Adrenal gland (tissue), 19 donors: ENCODE data around the gene ZNF615. TPM values are rescaled to one million over a fixed set of nuclear protein-coding genes. Genes with fewer than 3 reads are reported as not detected.
A peak's percentile ranks its signal among the peaks of the same experiment; 100 is the strongest.
"Not testable (repeated sequence)": the region's sequence is repeated elsewhere in the genome, so short reads cannot be mapped to it uniquely, and the experiment has no call there.

ENCODE experiments used
- DNase-seq, 7 donors: peaks; one replicate each; pipeline ENCODE4 v3.0.0-alpha.2; 2019 to 2020
- H3K27ac ChIP-seq, 5 donors: fragments of 200-600 bp; sonication (generic) in 4 of 5; 1 replicate in 3 of 5; 2 replicates in 2 of 5; pipeline versions ENCODE4 v1.5.1 to v1.8.0; 2016 to 2020; ENCODE audit warnings: mild to moderate bottlenecking in 1 of 5
- H3K27me3 ChIP-seq: fragments of 200-600 bp; 2 replicates; pipeline ENCODE4 v1.8.0; 2021
- H3K36me3 ChIP-seq, 2 donors: fragments of 200-600 bp; replicated peaks in 1 of 2; 1 replicate in 1 of 2; 2 replicates in 1 of 2; pipeline versions ENCODE4 v1.5.1 to v1.8.0; 2018 to 2022
- H3K4me1 ChIP-seq, 2 donors: fragments of 200-600 bp; replicated peaks in 1 of 2; 1 replicate in 1 of 2; 2 replicates in 1 of 2; pipeline versions ENCODE4 v1.5.1 to v1.8.0; 2018 to 2021
- H3K4me3 ChIP-seq, 4 donors: fragments of 200-600 bp; sonication (generic) in 3 of 4; one replicate each; pipeline ENCODE4 v1.5.1; 2016 to 2018
- H3K9me3 ChIP-seq, 3 donors: fragments of 200-600 bp; sonication (generic) in 1 of 3; replicated peaks in 1 of 3; 1 replicate in 2 of 3; 2 replicates in 1 of 3; pipeline versions ENCODE4 v1.5.1 to v1.8.0; 2016 to 2021
- POLR2A ChIP-seq, 2 donors: fragments of 450-650 bp; IDR thresholded peaks; one replicate each; pipeline ENCODE4 v1.6.1; 2017; ENCODE audit warnings: antibody characterized with exemption in 2 of 2, mild to moderate bottlenecking in 2 of 2, moderate library complexity in 1 of 2
- WGBS, 4 donors: extraction: QIAGEN DNeasy Blood & Tissue Kit in 2 of 4; methylation state at CpG; one replicate each; pipeline versions ENCODE4 v1.1.5 to v1.1.7; 2013 to 2017; 5-methylcytosine and 5-hydroxymethylcytosine counted together
- intact Hi-C, 2 donors: fragments of 100-400 bp; cut with DNase I; formaldehyde crosslinking; loops; one replicate each; pipeline versions ENCODE4 v1.14.1 to v1.15.0; 2022 to 2023
- long read RNA-seq, 10 donors: library from polyadenylated mRNA in 3 of 10; unstranded in 2 of 10; stranded (forward) in 1 of 10; transcript quantifications; one replicate each; pipeline ENCODE4 v2.0.0 and lab custom pipeline, GENCODE V29; 2021 to 2026
- polyA plus RNA-seq, 3 donors: library from polyadenylated mRNA; stranded (reverse); fragments of 200-250 nt in 2 of 3; fragments of 350-450 nt in 1 of 3; fragmentation: Illumina TruSeq in 1 of 3; extraction: RNeasy Lipid Tissue Mini Kit (QIAGEN cat#74804) in 1 of 3; gene quantifications; one replicate each; pipeline ENCODE4 v1.2.3, GENCODE V29; 2013 to 2014
- total RNA-seq, 9 donors: library from RNA; depleted of rRNA in 4 of 9; stranded (reverse); fragments of >200 nt in 4 of 9; fragments of 120-200 nt in 1 of 9; fragmentation: NEBNext Ultra II Directional in 1 of 9; extraction: Animal tissue kit (Norgen Biotek cat#: 25700) in 1 of 9; gene quantifications; one replicate each; pipeline versions ENCODE4 v1.1.0 to v1.2.4, GENCODE V29; 2013 to 2023
- TF ChIP-seq, protein P1 (sequence below), 6 experiments: fragments of 450-650 bp in 4 of 6; fragments of 200-600 bp in 2 of 6; sonication (generic) in 1 of 6; IDR thresholded peaks; 1 replicate in 5 of 6; 2 replicates in 1 of 6; pipeline versions ENCODE4 v1.5.1 to v1.8.0; 2016 to 2021; ENCODE audit warnings: antibody characterized with exemption in 6 of 6, mild to moderate bottlenecking in 2 of 6, moderate library complexity in 1 of 6
- donor health status: healthy with polysubstance abuse.
- donor health status: Bipolar disorder and iron deficiency.
- donor health status: DM: yes; HTN: yes; CAD: no.
- donor health status: DM: no; HTN: no; CAD: no.
- donor health status: DM: no; HTN: no; CAD: no.
- donor health status: DM: yes; HTN: yes; CAD: no.

Gene ZNF615
- 10 to 100 TPM in 8 of 9 donors, 1 to 10 TPM in 1; 7.5 to 30.7 (median 12.4) TPM for total RNA-seq
- polyA plus RNA-seq, result 1 to 10 TPM; 6.3 to 8.2 (median 7.3) TPM
- long read RNA-seq, donor 1, result 0 reads
- long read RNA-seq, donor 2, full-length matches to known transcripts, result 4 of 4 reads
- long read RNA-seq, donor 2, partial matches to known transcripts, result 0 of 4 reads
- long read RNA-seq, donor 2, other reads (novel, unspliced or antisense), result 0 of 4 reads
- long read RNA-seq, donor 3, result 0 reads
- long read RNA-seq, donor 4, partial matches to known transcripts, result 0 of 1 reads
- long read RNA-seq, donor 4, other reads (novel, unspliced or antisense), result 1 of 1 reads
- long read RNA-seq, donor 5, full-length matches to known transcripts, result 3 of 8 reads
- long read RNA-seq, donor 5, partial matches to known transcripts, result 1 of 8 reads
- long read RNA-seq, donor 5, other reads (novel, unspliced or antisense), result 4 of 8 reads
- long read RNA-seq, donor 6, full-length matches to known transcripts, result 2 of 4 reads
- long read RNA-seq, donor 6, partial matches to known transcripts, result 0 of 4 reads
- long read RNA-seq, donor 6, other reads (novel, unspliced or antisense), result 2 of 4 reads
- long read RNA-seq, donor 7, full-length matches to known transcripts, result 1 of 1 reads
- long read RNA-seq, donor 7, partial matches to known transcripts, result 0 of 1 reads
- long read RNA-seq, donor 7, other reads (novel, unspliced or antisense), result 0 of 1 reads
- long read RNA-seq, donor 8, partial matches to known transcripts, result 0 of 5 reads
- long read RNA-seq, donor 8, other reads (novel, unspliced or antisense), result 0 of 5 reads
- long read RNA-seq, donor 9, result 0 reads
- long read RNA-seq, donor 10, result 0 reads

DNA sequence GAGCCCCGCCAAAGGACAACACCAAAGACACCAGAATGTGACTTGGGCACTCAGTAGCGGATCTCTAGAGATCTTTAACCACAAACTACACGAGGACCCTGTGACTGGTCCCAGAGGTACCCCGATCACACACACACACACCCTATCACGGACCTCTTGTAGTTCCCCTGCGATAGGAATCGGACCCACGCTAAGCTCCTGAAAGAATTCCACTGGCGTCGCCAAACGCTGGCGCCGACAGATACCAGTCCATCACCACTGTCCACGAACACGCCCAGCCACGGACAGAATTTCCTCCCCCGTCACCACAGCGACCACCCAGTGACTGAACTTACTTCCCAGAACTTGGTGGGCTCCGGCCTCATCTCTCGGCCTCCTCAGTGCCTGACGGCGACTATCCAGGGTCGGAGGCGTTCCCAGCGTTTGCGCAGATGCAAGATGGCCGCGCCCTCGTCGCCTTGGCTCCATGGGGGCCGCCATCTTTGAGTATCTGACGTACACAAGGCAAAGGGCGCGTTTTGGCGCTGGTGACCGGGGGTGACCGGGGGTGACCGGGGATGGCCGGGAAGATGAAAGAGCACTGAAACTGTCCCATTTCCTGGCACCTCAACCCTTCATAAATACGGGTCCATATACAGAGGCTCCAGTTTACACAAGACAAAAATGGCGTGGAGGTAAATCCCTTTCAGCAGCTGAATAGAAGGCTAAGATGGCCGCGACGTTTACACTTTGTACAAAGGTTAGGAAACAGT is at the start of gene ZNF615:
TSS of gene ZNF615 (minus strand) at position 406 of the 752 bp plus-strand sequence. CDS start 4,500 bp downstream, outside the sequence.
- H3K9me3 ChIP-seq, result peaks cover 0 to 9% (median 7%) of the 10 kb centered on the region in 3 donors
- intact Hi-C loops, result no loop called here
- H3K27me3 ChIP-seq, result no peaks in the 10 kb centered on the region
- H3K4me3 ChIP-seq, result peak within 1 kb of the TSS; percentile 57 to 90 (median 70)
- peak; percentile 88 to 94 (median 91) for DNase-seq
- WGBS, 4 donors, result 0 to 1% (median 1%) methylated on average over 23 to 44 of the region's 44 CpGs
- peak within 1 kb of the TSS; percentile 4 to 90 (median 73) for H3K27ac ChIP-seq
- peaks cover 0 to 2% of the 10 kb centered on the region in 2 donors for H3K36me3 ChIP-seq
- peaks cover 3 to 6% of the 10 kb centered on the region in 2 donors for H3K4me1 ChIP-seq
- TF ChIP-seq, protein P1, sequence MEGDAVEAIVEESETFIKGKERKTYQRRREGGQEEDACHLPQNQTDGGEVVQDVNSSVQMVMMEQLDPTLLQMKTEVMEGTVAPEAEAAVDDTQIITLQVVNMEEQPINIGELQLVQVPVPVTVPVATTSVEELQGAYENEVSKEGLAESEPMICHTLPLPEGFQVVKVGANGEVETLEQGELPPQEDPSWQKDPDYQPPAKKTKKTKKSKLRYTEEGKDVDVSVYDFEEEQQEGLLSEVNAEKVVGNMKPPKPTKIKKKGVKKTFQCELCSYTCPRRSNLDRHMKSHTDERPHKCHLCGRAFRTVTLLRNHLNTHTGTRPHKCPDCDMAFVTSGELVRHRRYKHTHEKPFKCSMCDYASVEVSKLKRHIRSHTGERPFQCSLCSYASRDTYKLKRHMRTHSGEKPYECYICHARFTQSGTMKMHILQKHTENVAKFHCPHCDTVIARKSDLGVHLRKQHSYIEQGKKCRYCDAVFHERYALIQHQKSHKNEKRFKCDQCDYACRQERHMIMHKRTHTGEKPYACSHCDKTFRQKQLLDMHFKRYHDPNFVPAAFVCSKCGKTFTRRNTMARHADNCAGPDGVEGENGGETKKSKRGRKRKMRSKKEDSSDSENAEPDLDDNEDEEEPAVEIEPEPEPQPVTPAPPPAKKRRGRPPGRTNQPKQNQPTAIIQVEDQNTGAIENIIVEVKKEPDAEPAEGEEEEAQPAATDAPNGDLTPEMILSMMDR (IDR thresholded peaks at IDR 0.05), result no peak
- peak in 1 of 2 donors; percentile 57 for TF ChIP-seq POLR2A (IDR thresholded peaks at IDR 0.05)

GRCh38 chr19:52056480-52056879 is 48.5 kb upstream of the ZNF615 start:
- WGBS, 4 donors, result 97 to 99% (median 98%) methylated on average over 3 of the region's 3 CpGs
- H3K27ac ChIP-seq, H3K36me3 ChIP-seq, H3K27me3 ChIP-seq, DNase-seq, H3K4me1 ChIP-seq, intact Hi-C loops, H3K4me3 ChIP-seq: not testable (repeated sequence)
- H3K9me3 ChIP-seq, result peaks cover 0 to 25% (median 0%) of the 10 kb centered on the region in 3 donors

DNA sequence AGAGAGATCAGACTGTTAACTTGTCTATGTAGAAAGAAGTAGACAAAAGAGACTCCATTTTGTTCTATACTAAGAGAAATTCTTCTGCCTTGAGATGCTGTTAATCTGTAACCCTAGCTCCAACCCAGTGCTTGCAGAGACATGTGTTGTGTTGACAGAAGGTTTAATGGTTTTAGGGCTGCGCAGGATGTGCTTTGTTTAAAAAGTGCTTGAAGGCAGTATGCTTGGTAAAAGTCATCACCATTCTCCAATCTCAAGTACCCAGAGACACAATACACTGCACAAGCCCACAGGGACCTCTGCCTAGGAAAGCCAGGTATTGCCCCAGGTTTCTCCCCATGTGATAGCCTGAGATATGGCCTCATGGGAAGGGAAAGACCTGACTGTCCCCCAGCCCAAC is 43.7 kb upstream of the ZNF615 start:
- intact Hi-C loops, H3K9me3 ChIP-seq: not testable (repeated sequence)
- 31 to 100% (median 98%) methylated on average over 1 of the region's 1 CpG for WGBS, 4 donors

DNA sequence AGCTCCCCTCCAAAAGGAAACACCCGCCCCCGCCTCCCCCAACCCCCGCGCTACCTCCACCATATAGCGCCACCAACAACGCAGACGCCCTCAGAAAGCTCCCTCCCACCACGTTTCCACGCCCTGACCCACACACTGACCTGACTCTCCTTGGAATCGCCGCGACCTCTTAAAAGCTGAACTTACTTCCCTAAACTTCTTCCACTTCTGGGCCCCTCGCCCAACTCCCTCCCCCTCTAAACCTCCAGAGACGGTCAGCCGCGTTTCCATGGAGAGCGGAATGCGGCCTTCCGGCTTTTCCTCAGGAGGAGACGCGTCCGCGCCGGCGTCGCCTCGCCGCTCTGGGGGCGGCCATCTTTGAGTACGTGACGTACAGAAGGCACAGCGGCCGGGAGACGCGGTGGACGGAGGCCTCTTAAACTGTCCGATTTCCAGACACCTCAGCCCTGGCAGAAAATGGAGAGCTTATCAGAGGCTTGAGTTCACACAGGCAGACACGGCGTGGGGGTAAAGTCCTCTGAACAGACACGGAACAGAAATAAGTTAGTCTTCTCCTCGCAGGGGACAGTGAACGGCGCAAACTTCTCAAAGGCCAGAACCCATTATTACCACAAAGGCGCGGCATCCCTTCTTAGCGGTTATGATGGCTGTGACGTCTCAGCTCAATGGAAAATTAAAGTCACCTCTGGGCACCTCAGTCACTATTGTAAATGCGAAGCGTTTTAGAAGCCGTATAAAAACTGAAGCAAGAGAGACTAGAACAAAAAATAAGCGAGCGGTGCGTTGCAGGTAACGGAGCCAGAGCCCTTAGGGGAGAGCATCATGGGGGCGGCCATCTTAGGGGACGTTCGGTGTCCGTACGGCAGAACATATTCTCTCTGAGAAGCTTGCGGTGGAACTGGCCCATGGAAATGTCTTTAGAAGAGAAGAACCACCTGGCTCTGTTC is 40.8 kb upstream of the ZNF615 start, which contains the start of gene ZNF432:
TSS of gene ZNF432 (minus strand) at position 284 of the 947 bp plus-strand sequence. CDS start 1,970 bp downstream, outside the sequence.
- Histone ChIP-seq H3K36me3 (peaks cover 0 to 14% of the 10 kb centered on the region in 2 donors), H3K4me3 (peak within 1 kb of the TSS; percentile 19 to 76 (median 56)), H3K27ac (peak within 1 kb of the TSS; percentile 91 to 98 (median 96)), H3K4me1 (peaks cover 0 to 7% of the 10 kb centered on the region in 2 donors), H3K9me3 (peaks cover 0 to 5% (median 0%) of the 10 kb centered on the region in 3 donors), H3K27me3 (no peaks in the 10 kb centered on the region)
- 0 to 1% (median 0%) methylated on average over 37 to 60 of the region's 60 CpGs for WGBS, 4 donors
- intact Hi-C loops, result no loop called here
- TF ChIP-seq, protein P1 (IDR thresholded peaks at IDR 0.05), result no peak
- TF ChIP-seq POLR2A (IDR thresholded peaks at IDR 0.05), result peak; percentile 54 to 90
- DNase-seq, result peak; percentile 94 to 98 (median 96)

More for the DNA sequence above, 43.7 kb upstream of the ZNF615 start:
- H3K4me1 ChIP-seq, DNase-seq, H3K27me3 ChIP-seq, H3K4me3 ChIP-seq, H3K27ac ChIP-seq, H3K36me3 ChIP-seq: not testable (repeated sequence)
